ENCODE measurements around the gene C19orf38. TPM values are rescaled to one million over a fixed set of nuclear protein-coding genes. Genes with fewer than 3 reads are reported as not detected.

Gene C19orf38
- total and polyA plus RNA-seq, 2 donors (not counting 3 experiments of a cell fraction or from before 2014, with no cell fraction given), result not detected

- peak; percentile 74 for FAIRE-seq
- intact Hi-C loops (cut with micrococcal nuclease), result loop anchor here (1.0 kb wide), 2 partner anchors 95 to 147 kb away; no protein-coding TSS in a partner anchor
- Histone ChIP-seq H3K27ac (ENCODE audit: insufficient read depth, low read depth, low read length) (no peak overlapping the region), H3K9me1 (replicated peaks; ENCODE audit: control insufficient read depth, extremely low read depth, insufficient read depth, low read length) (no peaks in the 10 kb centered on the region), H3K9me3 (replicated peaks; ENCODE audit: control insufficient read depth, insufficient read depth, low read length) (no peaks in the 10 kb centered on the region), H3K9ac (replicated peaks; ENCODE audit: extremely low read depth, insufficient read depth, low read length) (peak overlapping the region; percentile 8), H3K4me3 (replicated peaks in 1 of 3; ENCODE audit: insufficient read depth in 1 of 3, low read depth in 1 of 3, low read length in 3 of 3) (no peak overlapping the region), H3K4me1 (ENCODE audit: control insufficient read depth, extremely low read depth, insufficient read depth, low read length) (peaks cover 2% of the 10 kb centered on the region), H4K20me1 (replicated peaks; ENCODE audit: control insufficient read depth, extremely low read depth, insufficient read depth, low read length) (no peaks in the 10 kb centered on the region), H3K4me2 (ENCODE audit: insufficient read depth, low read length) (peak overlapping the region; percentile 22), H2AFZ (ENCODE audit: low read depth, low read length) (peak overlapping the region; percentile 99), H3K27me3 (ENCODE audit: control insufficient read depth in 2 of 2, insufficient read depth in 2 of 2, low read length in 2 of 2) (no peaks in the 10 kb centered on the region), H3K36me3 (ENCODE audit: control insufficient read depth in 2 of 2, extremely low read depth in 1 of 2, insufficient read depth in 2 of 2, low read length in 2 of 2) (no peaks in the 10 kb centered on the region), H3K79me2 (ENCODE audit: control insufficient read depth, insufficient read depth, low read length) (no peaks in the 10 kb centered on the region)
- dilution Hi-C loops (cut with MboI; ENCODE audit: extremely low pct_ligation_motif_present, low sequenced_read_pairs), result no loop called here
- TF ChIP-seq POLR2AphosphoS5 (IDR thresholded peaks at IDR 0.05; ENCODE audit: insufficient read depth, low read depth, low read length) (no peak), CTCF (IDR thresholded peaks at IDR 0.05; ENCODE audit: extremely low read depth in 1 of 2, insufficient read depth in 1 of 2, low read depth in 1 of 2, low read length in 2 of 2) (peak; percentile 93 to 98)
- peak; percentile 64 for DNase-seq (ENCODE audit: low read depth, low spot score)
- ChIA-PET POLR2A (interaction anchor here (1.1 kb wide), 1 partner anchor 147 kb away, joined by 4 read pairs; the partner anchor contains the start of gene DNM2), CTCF (interaction anchor here (0.6 to 4.4 kb wide), 45 partner anchors 8 to 385 kb away, joined by 3 to 100 read pairs (median 5); partner anchors contain the start of genes C19orf38, DNM2, QTRT1 and TMED1)
- BruUV-seq (replicated peaks), result no TSS peak
Measured at GRCh38 chr19:10864538-10864899, 16.3 kb downstream of the C19orf38 start.

- POLR2A ChIA-PET, result interaction anchor here (0.7 kb wide), 1 partner anchor 149 kb away, joined by 3 read pairs; the partner anchor contains the start of gene DNM2
- no TSS peak for BruUV-seq (replicated peaks)
Measured at GRCh38 chr19:10866495-10866894, 18.3 kb downstream of the C19orf38 start.

More at GRCh38 chr19:10866495-10866894, 18.3 kb downstream of the C19orf38 start:
- FAIRE-seq, result no peak
- Histone ChIP-seq H3K4me1 (ENCODE audit: control insufficient read depth, extremely low read depth, insufficient read depth, low read length) (peaks cover 5% of the 10 kb centered on the region), H3K27ac (ENCODE audit: insufficient read depth, low read depth, low read length) (no peak overlapping the region), H3K36me3 (ENCODE audit: control insufficient read depth in 2 of 2, extremely low read depth in 1 of 2, insufficient read depth in 2 of 2, low read length in 2 of 2) (no peaks in the 10 kb centered on the region), H3K79me2 (ENCODE audit: control insufficient read depth, insufficient read depth, low read length) (no peaks in the 10 kb centered on the region), H3K9ac (replicated peaks; ENCODE audit: extremely low read depth, insufficient read depth, low read length) (no peak overlapping the region), H3K4me3 (replicated peaks in 1 of 3; ENCODE audit: insufficient read depth in 1 of 3, low read depth in 1 of 3, low read length in 3 of 3) (no peak overlapping the region), H3K4me2 (ENCODE audit: insufficient read depth, low read length) (no peak overlapping the region), H4K20me1 (replicated peaks; ENCODE audit: control insufficient read depth, extremely low read depth, insufficient read depth, low read length) (no peaks in the 10 kb centered on the region), H3K9me1 (replicated peaks; ENCODE audit: control insufficient read depth, extremely low read depth, insufficient read depth, low read length) (no peaks in the 10 kb centered on the region), H3K9me3 (replicated peaks; ENCODE audit: control insufficient read depth, insufficient read depth, low read length) (no peaks in the 10 kb centered on the region), H2AFZ (ENCODE audit: low read depth, low read length) (no peak overlapping the region), H3K27me3 (ENCODE audit: control insufficient read depth in 2 of 2, insufficient read depth in 2 of 2, low read length in 2 of 2) (no peaks in the 10 kb centered on the region)
- intact Hi-C loops (cut with micrococcal nuclease) (no loop called here), dilution Hi-C loops (cut with MboI; ENCODE audit: extremely low pct_ligation_motif_present, low sequenced_read_pairs) (no loop called here)
- CTCF ChIA-PET, result interaction anchor here (2.9 to 4.4 kb wide), 4 partner anchors 9 to 148 kb away, joined by 17 to 100 read pairs (median 48); partner anchors contain the start of genes DNM2 and TMED1
- TF ChIP-seq, protein P1, sequence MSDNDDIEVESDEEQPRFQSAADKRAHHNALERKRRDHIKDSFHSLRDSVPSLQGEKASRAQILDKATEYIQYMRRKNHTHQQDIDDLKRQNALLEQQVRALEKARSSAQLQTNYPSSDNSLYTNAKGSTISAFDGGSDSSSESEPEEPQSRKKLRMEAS (IDR thresholded peaks at IDR 0.05; ENCODE audit: insufficient read depth, insufficient read length), result no peak
- TF ChIP-seq GATA2 (IDR thresholded peaks at IDR 0.05; ENCODE audit: insufficient read depth, insufficient read length, low read depth, low read length), result no peak
- no peak for TF ChIP-seq POLR2A (IDR thresholded peaks at IDR 0.05; ENCODE audit: low read depth, low read length)
- no peak for TF ChIP-seq POLR2AphosphoS5 (IDR thresholded peaks at IDR 0.05; ENCODE audit: insufficient read depth, low read depth, low read length)
- no peak for TF ChIP-seq MYC (IDR thresholded peaks at IDR 0.05; ENCODE audit: low read depth, low read length)
- TF ChIP-seq FOS (IDR thresholded peaks at IDR 0.05; ENCODE audit: borderline replicate concordance, insufficient read depth, low read length), result no peak
- TF ChIP-seq CTCF (IDR thresholded peaks at IDR 0.05; ENCODE audit: extremely low read depth in 1 of 2, insufficient read depth in 1 of 2, low read depth in 1 of 2, low read length in 2 of 2), result no peak
- no peak for TF ChIP-seq JUN (IDR thresholded peaks at IDR 0.05; ENCODE audit: borderline replicate concordance, insufficient read depth, insufficient read length, low read depth)
- TF ChIP-seq EZH2 (IDR thresholded peaks at IDR 0.05; ENCODE audit: borderline replicate concordance, low read depth, low read length, severe bottlenecking), result no peak
- no peak for DNase-seq (ENCODE audit: low read depth, low spot score)

All from endothelial cell of umbilical vein (primary cell).